T1000 (cell line): ENCODE data around the gene OSBPL5.
"Not testable (repeated sequence)": the region's sequence is repeated elsewhere in the genome, so short reads cannot be mapped to it uniquely, and the experiment has no call there.

Experiments used
- DNase-seq: peaks from one replicate; lab custom pipeline; 2025; ENCODE audit warnings: mixed read lengths; lab: John Stamatoyannopoulos, UW

The OSBPL5 gene

DNA sequence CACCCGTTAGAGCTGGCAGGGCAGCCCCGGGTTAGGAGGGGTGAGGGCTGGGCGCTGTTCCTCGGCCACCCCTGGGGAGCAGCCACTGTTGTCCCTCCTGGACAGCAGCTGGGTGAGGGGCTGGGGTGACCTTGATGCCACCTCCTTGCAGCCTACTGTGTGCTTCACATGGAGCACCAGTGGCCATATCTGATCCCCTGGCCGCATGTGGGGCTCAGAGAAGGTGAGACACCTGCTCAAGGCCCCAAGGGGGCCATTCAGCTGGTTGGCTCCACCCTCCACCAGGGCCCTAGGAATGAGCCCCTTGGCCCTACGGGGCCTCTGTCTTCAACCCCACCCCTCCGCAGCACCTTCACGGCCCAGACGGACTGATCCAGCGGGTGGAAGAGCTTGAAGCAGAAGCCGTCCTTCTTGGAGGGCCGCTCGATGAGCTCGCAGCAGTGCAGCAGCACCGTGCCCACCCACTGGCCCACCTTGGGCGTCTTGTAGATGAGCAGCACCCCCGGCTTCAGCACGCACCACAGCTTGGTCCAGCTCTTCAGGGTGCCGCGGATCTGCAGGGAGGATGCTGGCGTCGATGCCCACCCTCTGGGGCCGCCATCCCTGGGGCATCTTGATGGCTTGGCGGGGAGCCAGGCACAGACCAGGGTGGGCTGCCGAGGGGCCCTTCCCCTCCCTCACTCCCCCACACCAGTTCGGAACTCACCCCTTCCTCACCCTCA is 44.9 kb downstream of the OSBPL5 start:
- no peak for DNase-seq

DNA sequence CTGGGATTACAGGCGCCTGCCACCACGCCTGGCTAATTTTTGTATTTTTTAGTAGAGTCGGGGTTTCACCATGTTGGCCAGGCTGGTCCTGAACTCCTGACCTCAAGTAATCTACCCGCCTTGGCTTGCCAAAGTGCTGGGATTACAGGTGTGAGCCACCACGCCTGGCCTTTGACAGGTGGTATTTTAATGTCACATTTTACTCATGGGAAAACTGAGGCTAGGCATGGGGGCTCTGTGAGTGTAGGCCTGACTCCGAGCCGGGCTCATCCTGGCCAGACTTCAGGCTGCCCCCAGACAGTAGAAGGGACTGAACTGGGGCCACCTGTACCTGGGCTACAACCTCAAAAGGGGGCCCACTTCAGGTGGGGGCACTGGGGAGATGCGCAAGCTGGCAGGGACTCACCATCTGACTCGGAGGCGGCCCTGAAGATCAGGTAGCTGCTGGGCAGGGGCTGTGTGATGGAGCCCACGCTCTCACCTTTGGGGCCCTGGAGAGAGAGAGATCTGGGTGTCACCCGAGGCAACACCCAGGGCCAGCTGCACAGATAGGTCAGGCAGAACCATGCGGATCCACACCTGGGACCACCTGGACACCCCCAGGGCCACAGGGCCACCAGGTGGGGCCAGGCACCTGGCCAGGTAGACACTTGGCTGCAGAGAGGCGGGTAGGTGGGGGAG is 45.8 kb downstream of the OSBPL5 start:
- no peak for DNase-seq

DNA sequence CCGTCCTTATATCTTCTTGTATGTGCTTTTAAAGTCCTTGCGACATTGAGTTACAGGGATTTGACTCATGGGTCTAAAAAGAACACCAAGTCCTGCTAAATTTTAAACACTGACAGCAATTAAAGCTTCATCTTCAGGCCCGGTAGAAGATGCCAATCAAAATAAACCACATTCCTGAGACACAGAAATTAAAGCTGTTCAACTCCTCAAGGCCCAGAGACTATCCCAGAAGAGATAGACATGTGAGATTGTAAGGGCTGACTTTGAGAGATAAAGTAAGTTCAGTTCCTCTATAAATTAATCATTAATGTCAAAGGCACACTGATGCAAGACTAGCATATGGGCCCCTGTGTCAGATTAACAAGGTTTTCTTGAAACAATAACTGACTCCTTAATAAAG is 49.8 kb downstream of the OSBPL5 start:
- no peak for DNase-seq

DNA sequence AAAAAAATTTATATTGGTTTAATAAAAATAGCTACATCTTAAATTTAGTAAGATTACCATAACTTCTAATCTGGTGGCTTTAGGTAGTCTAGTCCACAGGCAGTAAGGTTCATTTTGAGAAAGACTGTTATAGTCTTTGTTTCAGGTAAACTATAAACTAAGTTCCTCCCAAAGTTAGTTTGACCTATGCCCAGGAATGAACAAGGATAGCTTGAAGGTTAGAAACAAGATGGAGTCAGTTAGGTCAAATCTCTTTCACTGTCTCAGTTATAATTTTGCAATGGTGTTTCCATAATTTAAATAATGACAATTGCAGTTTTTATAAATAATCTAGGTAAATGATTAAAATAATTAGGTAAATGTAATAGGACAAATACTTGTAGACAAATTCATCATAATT is 51.4 kb downstream of the OSBPL5 start:
- not testable (repeated sequence) for DNase-seq

DNA sequence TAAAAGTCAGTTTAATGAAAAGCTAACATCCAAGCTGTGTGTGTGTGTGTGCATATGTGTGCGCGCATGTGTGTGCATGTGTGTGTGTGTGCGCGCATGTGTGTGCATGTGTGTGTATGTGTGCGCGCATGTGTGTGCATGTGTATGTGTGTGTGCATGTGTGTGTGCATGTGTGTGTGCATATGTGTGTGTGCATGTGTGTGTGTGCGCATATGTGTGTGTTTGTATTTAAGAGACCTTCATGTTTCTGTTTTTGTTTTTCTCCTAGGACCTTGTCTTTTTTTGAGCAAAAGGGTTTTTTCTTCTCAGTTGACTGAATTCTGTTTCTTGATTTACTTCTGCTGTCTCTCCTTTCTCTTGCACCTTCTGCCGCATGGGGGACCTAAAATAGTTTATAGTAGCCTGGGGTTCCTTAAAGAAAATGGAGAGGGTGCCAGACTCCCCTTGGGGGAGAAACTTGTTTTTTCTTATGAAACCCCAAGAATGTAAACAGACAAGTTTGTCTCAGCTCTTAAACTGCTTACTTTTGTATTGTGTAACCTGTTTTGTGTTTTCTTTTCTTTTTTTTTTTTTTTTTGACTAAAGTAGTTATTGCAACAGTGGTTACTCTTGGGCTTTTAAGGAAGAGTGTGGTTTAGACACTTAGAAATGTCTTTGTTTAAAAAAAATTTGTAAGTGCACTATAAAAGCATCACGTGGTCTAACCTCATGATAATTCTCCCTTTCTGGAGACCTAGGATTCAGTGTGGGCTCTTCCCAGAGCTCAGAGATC is 53.0 kb downstream of the OSBPL5 start:
- no peak for DNase-seq

DNA sequence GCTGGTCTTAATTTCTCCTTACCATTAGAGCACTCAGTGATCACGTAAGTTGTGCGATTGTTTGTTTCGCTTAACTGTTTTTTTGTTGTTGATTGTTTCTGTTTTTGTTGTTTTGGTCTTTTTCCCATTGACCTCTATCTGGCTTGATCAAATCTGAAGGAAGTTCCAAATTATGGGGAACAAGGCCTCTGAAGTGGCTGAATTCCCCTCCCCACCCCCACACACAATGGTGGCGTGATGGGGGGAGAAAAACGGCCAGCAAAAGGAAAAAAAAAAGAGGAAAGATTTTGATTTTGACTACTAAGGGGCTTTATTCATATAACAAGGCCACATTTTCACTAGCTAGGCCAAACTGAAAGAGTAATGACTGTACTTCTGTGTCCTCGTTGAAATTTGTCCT is 53.6 kb downstream of the OSBPL5 start:
- DNase-seq: no peak

DNA sequence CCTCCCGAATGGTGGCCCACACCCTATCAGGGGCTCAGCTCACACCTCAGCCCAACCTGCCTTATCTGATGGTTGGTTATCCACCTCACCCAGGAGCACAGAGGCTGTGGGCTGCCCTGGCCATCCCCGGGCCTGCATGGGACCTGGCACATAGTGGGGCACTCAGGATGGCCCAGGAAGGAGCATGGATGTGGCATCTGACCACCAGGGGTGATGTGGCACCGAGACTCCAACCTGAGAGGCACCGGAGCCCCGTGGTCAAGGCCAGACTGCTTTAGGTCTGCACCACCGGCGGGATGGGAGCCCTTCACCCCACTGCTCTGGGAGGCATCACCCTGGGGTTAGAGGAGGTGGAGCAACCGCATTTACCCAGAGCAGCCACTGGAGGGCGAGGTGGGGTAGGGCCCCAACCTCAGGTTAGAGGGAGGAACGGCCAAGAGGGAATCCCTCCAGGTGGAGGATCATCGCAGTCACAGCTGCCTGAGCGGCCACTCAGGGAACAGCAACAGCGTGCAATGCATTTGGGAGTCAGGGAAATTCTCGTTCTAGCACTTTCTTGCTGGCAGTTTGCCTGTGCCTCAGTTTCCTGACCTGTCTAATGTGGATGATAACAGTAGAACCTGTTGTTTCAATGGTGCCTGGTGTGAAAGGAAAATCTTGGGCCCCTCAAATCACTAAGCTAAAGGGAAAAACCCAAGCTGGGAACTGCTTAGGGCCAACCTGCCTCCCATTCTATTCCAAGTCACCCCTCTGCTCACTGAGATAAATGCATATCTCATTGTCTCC is 55.0 kb downstream of the OSBPL5 start:
- DNase-seq: no peak

DNA sequence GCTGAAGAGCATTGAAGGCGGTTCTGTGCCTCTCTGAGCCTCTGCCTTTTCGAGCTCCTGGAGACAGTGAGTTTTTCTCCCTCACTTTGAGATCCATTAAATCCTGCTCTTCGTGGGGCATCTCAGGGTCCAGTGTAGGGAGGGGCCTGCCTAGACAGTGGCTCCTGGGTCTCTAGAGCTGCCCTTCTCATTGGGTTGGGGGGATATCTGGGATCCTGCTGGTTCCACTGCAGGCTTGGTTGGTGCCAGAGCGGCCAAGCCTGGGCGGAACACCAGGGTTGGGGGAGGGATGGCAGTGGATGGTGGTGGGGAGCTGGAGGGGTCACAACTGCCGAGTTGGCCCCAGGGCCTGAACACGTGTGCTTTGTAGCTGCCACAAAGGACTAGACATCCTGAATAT is 55.7 kb downstream of the OSBPL5 start:
- DNase-seq: no peak

DNA sequence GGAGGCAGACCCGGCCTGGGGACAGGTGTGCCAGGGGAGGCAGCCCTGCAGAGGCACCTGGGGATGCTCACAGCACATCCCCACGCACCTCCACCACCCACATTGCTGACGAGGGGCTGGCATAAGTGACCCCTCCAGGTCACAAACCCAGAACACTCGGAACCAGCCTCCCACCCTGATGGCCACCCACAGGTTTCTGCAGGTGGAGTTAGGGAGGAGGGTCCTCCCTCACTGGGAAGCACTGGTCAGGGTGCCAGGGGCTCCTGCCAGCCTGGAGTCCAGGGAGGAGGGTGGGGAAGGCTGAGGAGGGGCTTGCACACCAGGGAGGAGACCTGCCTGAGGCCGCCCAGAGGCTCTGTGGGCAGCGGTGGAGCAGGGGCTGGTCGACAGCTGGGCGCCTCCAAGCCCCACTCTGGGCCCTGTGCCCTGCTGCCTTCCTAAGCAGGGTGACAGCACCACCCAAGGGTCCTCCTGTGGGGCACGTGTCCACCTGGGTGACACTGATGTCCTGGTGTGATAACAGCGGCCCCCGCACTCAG is 56.9 kb downstream of the OSBPL5 start:
- DNase-seq: no peak

DNA sequence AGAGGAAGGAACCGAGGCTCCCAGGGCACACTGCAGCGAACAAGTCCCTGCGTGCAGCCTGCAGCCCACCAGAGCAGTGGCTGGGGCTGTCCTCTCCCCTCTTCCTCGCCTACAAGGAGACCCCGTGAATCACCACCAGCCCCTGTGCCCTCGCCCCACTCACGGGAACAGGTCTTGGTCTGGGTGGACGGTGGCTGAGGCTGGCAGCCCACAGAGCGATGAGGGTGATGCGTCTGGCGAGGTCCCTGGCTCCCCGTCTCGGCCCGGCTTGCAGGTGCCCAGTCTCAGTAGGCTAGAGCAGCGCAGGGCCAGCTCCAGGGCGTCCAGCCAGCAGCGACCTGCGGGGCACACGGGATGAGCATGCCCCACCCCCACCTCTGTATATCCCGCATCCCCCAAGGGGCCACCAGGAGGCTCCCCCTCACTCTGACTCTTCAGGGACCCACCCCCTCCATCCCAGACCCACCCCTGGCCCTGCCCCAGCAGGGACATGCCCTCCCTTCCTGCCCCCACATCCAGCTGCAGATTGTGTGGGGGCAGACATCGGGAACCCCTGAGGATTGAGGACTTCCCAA is 57.4 kb downstream of the OSBPL5 start:
- no peak for DNase-seq

DNA sequence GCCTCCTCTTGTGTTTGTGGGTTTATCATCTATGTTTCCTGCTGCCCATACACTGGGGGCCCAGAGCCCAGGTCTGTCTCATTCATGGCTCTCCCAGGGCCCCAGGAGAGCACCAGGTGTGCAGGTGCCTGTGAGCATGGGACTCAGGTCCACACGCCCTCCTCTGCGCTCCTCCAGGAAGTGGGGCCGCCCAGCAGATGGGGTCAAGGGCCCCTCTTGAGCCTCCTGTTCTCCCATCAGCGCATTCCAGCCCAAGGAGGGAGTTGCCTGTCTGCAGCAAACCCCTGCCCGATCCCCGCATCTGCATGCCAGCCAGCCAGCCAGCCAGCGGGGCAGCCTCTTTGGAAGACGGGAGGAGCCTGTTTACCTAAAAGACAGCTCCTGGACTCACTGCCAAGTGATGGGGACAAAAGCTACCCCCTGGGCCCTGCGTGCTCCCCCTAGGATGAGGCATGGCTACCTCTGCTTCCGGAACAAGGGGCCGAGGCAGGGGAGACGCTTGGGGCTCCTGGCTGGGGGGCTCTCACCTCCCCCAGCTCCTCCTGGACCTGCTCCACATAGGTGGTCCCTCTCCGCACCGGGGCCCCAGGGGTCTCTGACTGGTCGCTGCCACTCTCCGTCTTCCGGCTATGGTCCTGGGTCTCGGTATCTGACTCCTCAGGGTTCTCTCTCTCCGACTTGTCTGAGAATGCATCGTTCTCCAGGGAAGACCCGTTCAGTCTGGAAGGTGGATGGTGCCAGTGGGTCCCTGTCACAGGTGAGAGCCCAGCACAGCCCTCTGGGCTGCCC is 58.2 kb downstream of the OSBPL5 start:
- DNase-seq: no peak

DNA sequence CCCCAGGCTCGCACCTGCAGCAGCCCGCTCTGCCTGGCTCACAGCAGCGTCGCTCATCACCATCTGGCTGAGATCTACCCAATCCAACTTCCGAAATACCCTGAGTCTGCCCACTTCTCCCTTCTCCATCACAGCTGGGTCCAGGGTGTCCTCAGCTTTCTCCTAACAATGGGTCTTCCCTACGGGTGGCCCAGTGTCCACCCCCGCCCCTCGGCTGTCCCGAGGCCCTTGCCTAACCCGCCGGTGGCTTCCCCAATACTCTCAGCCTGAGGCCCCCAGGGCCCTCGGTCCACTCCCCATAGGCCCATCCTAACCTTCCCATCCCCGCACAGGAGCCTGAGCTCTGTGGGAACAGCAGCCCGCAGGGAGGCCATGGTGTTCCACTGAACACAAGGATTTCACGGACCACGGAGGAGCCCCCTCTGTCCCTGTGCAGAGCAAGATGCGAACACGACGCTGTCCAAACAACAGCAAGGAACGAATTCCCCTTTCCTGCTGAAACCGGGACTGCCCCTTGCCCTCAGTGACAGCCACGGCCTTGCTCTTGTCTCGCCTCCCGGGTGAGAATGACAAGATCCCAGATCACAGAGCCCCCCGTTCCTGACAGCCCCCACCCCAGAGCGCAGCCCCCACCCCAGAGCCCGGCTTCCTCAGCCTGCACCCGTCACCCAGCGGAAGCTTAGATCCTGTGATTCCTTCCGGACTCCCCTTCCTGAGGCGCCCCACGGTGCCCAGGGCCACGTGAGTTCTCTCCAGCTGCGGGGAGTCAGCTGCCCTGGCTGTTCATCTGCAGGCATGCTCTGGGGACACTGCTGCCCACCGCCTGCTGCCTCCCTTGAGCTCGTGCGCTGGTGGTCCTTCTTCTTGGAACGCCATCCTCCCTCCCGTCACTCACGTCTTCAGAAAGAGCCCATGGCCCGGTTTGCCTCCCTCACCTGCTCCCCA is 59.0 kb downstream of the OSBPL5 start:
- no peak for DNase-seq

DNA sequence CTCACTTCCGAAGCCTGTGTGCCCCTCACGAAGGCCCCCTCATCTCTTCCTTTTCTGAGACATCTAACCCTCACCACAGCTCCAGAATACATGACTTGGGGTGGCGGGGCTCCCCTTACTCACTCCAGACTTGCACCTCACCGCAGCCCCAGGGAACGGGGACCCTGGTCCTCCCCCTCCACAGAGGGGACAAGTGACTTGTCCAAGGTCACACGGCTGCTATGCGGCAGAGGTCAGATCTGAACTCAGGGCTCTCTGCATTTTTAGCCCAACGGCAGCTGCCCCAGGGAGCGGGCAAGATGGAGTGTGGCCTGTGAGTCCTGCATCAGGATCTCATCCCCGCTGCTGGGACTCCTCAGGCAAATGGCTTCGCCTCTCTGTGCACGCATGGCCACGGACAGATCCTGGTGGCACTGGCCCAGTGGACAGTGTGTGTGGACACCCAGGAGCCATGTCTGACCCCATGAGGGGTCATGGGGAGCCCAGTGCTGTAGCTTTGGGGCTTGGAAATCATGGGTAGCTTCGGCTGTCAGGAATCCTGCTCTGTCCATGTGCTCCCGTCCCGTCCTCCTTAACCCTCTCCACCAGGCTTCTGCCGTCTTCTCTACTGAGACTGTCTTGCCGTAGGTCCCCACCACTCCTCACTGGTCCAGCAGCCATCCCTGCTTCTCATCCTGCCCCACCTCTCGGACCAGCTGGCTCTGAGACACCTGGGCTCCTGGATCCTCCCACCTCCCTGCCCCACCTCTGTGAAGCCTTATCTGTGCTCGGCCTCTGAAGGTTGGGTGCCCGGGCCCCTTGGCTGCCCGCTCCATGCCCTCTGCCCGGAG is 59.9 kb downstream of the OSBPL5 start:
- DNase-seq: no peak

DNA sequence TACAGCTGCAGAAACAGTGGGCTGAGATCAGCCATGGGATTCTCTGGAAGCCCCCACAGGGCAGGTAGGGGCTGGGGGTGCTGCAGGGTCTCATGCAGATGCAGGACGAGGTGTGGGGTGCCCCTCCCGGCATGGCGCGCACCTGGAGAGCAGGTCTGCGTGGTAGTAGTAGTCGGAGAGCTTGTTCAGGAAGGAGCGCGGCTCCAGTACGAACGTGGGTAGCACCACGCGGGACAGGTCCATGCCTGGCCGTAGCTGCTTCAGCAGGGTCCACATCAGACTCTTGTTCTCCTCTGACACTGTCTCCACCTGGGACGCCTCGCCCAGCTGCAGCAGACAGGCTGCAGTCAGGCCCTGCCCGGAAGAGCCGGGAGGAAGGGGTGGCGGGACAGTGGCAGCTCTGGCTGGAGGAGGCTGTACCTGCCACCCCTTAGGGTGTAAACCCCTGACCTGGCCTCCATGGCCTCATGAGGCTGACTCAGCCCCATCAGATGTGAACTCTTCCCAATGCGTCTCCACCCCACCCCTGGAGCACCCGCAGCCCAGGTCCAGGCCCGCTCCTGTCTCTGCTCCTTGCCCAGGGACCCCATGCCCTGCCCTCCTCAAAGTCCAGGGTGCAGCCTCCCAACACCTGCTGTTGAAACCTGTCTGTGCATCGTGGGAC is 60.9 kb downstream of the OSBPL5 start:
- no peak for DNase-seq

DNA sequence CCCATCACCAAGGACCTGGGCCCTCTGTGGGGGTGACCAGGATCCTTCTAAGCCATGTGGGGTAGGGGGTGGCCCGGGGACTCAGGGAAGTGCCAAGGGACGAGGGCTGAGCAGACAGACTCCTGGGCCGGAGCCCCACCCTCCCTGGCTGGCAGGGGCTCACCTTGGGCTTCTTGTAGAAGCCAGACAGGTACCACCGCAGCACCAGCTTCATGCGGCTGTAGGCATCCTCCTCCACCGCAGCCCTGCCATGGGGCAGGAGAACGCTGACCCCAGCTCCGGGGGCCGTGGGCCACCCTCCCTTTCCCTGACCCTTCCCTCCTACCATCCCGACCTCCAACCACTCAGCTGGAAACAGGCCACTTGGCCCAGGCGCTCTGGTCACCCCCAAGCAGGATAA is 62.0 kb downstream of the OSBPL5 start:
- no peak for DNase-seq

DNA sequence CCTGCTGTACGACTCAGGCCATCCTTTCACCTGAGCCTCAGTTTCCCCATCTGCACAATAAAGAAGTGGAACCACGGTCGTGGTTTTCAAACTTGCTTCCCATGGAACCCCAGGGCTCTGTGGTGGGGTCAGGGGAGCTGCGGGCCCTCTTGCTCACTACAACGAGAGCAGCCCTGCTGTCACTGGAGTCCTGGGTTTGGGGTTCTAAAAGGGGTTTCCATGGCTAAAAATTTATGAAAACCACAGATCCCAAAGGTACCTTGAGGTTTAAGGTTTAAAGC is 62.5 kb downstream of the OSBPL5 start:
- no peak for DNase-seq

DNA sequence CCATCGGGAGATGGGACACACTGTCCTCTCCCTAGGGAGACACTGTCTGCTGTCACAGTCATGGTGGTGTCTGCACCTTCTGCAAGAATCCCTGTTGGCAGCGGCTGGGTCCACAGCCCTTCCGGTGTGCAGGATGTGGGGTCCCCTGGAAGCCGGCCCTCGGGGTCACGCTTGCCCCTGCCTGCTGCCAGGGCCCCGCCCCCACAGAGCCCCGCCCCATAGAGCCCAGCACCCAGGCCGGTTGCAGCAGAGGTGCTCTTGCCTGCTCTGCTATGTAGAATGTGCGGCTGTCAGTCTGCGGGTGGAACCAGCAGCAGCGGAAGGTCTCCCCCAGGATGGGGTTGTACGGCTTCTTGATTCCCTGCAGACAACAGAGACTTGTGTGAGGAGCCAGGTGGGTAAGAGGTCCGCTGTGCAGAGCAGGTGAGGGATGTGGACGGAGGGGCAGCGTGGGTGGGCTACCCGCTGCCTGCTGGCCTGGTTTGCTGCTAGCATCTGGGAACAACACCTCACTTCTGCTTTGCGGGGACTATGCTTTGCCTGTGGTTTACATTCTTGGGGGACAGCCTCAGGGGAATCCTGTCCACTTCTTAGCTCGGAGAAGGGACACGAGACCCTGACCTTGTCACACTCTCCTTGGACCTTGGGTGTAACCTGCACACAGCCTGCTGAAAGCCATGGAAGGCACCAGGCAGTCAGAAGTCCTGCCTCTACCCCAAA is 63.0 kb downstream of the OSBPL5 start:
- DNase-seq: no peak

DNA sequence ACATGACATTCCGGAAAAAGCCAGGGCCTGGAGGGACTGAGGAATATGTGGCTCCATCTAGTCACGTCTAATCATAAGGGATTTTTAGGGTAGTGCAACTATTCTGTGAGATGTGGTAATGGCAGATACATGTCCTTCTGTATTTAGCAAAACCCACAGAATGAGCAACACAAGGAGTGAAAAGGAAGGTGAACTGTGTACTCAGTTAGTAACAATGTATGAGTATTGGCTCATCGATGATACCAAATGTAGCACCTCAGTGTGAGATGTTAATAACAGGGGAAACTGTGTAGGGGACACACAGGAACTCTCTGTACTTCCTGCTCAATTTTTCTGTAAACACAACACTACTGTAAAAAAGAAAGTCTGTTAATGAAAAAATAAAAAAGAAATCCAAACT is 65.9 kb downstream of the OSBPL5 start:
- DNase-seq: no peak
